Epithelial cell of prostate (primary cell): ENCODE measurements around the gene SLC10A4.

ENCODE experiments used
- DNase-seq: peaks from one replicate; pipeline ENCODE4 v3.0.0-alpha.2; 2011; ENCODE audit warnings: low read depth, low spot score
- H3K27ac ChIP-seq: fragments of 450-650 bp; 2 replicates; pipeline ENCODE4 v1.5.1; 2017; ENCODE audit warnings: mild to moderate bottlenecking

Gene SLC10A4

DNA sequence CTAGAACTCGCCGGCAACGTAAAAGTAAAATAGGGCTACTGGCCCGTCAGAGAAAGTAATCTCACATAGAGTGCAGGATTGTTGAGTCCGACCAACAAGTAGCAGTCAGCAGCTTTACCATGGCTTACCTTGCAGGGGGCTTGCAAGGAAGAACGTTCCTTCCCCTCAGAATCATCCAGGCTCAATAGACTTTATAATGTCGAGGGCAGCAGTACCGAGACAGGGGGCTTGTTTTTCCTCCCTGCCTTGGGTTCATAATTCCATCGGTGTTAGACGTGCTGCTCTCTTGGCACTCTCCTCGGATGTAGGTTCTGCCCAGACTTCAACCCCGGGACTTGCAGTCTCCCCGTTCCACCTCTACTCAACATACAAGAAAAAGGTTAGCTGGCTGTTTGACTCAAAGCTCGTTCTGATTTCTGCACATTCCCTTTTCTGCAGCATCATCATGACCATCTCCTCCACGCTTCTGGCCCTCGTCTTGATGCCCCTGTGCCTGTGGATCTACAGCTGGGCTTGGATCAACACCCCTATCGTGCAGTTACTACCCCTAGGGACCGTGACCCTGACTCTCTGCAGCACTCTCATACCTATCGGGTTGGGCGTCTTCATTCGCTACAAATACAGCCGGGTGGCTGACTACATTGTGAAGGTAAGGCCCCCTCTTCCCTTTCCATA is 1.5 kb downstream of the SLC10A4 start:
- DNase-seq: no peak

DNA sequence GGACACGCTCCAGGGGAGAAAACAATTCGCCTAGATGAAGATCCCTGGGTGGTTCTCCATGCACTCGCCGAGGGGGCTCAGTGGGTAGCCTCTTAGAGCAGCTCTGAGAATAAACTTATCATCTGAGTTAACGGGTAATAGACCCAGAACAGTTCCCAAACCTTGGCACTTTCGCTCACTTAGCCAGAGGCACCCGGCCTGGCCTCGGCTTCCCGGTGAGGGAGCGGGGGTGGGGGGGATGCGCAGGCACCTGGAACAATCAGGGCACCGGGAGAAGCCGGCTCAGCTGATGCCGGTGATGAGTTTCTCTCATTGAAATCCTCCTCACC is 6.5 kb downstream of the SLC10A4 start:
- DNase-seq: no peak
- H3K27ac ChIP-seq: no peak overlapping the region

More for the DNA sequence above, 1.5 kb downstream of the SLC10A4 start:
- H3K27ac ChIP-seq: no peak overlapping the region

DNA sequence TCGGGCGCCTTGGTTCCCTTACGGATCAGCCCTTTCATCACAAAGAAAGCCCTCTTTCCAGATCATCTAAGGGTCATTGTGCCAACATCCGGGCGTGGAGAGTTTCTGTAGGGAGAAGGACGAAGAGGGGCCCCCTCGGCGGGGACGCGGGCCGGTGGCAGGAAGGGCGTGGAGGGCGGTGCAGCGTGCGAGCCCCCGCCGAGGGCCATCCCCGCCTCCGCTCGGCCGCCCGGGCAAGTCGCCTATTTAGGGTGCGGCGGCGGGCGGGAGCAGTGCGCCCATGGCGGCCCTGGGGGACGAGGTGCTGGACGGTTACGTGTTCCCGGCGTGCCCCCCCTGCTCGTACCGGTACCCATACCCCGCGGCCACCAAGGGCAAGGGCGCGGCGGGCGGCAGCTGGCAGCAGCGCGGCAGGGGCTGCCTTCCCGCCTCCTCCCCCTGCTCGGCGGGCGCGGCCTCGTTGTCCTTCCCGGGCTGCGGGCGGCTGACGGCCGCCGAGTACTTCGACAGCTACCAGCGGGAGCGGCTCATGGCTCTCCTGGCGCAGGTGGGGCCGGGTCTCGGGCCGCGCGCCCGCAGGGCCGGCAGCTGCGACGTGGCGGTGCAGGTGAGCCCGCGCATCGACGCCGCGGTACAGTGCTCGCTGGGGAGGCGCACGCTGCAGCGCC is 7.0 kb downstream of the SLC10A4 start, which contains the start of gene ZAR1:
Gene ZAR1 (plus strand): TSS at position 241 of the 668 bp plus-strand sequence. CDS start 40 bp downstream, at position 281.
- DNase-seq: no peak
- H3K27ac ChIP-seq: no peak within 1 kb of the TSS

DNA sequence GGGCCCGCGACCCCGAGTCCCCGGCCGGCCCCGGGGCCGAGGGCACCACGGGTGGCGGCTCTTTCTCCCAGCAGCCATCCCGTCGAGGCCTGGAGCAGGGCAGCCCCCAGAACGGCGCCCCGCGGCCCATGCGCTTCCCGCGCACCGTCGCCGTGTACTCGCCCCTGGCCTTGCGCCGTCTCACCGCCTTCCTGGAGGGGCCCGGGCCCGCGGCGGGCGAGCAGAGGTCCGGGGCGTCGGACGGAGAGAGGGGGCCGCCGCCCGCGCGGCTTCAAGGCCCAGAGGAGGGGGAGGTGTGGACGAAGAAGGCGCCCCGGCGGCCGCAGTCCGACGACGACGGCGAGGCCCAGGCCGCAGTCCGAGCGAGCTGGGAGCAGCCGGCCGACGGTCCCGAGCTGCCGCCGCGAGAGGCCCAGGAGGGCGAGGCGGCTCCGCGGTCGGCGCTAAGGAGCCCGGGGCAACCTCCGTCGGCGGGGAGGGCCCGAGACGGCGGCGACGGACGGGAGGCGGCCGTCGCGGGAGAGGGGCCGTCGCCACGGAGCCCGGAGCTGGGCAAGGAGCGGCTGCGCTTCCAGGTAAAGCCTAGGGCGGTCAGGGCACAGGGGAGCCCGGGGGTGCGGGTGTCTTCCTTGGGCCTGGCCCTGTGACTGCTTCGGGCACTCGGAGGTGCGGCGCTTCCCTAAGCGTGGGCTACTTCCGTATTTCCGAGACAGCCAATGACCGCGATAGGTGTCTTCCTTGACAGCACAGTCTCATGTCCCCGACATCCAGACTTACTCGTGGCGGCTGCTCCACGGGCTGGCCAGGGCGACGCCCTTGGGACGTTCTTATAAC is 7.8 kb downstream of the SLC10A4 start:
- DNase-seq: no peak
- no peak overlapping the region for H3K27ac ChIP-seq

DNA sequence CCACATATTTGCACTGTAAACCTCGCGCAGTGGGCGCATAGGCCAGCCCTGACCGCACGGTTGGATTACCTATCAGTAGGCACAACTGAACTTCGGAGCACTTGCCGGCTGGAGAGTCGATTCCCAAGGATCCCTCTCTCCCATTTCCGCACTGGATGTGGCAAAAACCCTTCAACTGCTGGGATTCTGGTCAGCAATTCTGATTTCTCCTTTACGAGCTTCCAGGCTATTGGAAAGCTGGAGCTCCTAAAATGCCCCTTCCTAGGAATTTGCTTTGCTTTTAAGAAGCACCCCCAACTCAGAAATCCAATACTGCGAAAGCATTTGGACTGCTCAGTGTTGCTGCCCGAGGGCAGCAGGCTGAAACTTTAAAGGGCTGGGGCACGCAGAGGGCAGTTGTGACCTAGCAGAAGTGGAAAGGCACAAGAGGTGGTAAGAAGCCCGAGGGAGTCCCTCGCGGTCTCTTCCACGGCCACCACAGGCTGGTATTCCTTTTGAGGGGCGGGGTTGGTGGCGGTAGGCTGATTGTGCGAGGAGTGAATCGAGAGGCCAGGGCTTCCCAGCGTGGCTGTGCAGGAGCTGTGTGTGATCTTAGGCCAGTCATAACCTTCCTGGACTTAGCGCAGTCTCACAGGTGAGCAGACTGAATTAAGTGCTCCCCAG is 8.5 kb downstream of the SLC10A4 start:
- H3K27ac ChIP-seq: no peak overlapping the region
- no peak for DNase-seq

DNA sequence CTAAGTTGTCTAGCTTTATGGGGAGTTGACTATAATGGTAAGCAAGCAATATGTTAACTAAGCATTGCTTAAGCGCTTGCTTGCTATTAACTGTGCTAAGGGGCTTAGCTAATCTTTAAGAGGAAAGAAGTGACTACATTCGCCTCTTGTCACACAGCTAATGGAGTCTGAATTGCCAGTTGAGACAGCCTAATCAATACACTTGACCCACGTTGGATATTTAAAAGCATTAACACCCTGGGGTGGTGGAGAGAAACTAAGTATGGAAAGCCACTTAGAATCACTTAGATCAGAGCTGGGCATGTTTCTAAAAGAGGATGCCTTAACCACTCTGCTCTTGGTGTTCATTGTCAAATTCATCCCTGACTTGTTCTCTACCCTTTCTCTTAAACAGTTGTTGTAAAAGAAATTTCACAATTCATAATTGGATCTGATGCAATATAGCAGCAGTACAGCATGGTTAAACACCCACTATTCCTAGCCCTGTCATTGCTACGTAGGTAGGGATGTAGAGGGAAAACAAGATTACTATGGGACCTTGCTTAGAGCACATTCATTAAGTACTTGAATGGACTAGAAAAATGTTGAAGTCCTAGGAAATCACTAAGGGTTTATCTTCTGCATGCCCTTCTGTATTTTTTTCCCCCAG is 10.4 kb downstream of the SLC10A4 start:
- DNase-seq: no peak
- no peak overlapping the region for H3K27ac ChIP-seq

DNA sequence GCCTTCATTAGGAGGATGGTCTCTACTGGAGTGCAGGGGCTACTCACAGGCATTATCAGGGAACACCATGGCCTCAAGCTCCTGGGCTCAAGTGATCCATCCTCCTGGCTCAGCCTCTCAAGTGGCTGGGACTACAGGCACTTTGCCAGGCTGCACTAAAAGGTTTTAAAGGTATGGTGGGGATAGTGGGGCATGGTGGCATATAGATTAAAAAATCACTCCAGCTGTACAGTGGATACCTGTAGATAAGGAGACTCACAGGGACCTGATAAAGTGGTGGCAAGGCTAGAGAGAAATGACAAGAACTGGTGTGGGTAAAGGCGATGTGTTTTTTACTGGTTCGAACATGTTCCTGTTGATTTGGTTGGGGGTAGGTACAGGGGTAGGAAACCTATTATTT is 12.8 kb downstream of the SLC10A4 start:
- no peak for DNase-seq
- no peak overlapping the region for H3K27ac ChIP-seq

DNA sequence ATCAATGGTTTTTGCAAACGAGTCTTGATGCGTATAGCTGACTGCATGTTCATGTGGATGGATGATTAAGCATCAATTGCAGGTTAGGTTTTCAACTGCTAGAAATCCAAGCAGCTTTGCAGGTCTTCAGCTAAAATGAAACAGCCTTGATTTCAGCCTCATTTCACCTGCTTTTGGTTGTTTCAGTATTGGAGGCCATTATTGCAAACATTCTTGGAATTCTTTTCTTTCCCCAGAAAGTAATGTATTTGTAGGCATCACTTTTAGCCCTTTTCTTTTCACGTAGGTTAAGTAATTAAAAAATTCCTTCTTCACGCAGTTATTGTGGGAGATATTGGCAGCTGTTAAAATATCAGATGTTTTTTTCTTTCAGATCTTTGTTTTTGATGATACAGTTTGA is 15.8 kb downstream of the SLC10A4 start:
- no peak for DNase-seq
- no peak overlapping the region for H3K27ac ChIP-seq

DNA sequence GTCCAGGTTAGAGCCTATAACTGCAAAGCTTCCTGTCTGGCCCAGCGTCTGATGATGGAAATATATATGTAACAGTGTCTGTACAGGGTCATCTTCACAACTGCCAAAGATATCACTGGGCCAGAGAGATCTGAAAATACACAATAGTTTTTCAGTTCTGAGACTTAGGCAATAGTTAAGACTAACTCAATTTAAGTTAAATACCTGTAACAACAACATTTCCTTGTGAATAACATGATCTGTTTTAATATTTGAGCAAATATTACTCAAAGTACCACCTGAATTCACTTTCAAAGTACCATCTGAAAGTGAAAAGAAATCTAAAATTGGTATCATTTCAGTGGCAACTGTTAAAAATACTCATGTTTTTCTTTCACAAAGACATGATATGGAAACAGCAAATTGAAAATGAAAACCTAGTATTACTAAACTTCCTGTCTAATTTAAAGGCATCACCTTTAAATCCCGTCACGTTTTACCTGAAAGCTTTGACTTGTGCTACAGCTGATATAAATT is 16.5 kb downstream of the SLC10A4 start:
- no peak overlapping the region for H3K27ac ChIP-seq
- no peak for DNase-seq

DNA sequence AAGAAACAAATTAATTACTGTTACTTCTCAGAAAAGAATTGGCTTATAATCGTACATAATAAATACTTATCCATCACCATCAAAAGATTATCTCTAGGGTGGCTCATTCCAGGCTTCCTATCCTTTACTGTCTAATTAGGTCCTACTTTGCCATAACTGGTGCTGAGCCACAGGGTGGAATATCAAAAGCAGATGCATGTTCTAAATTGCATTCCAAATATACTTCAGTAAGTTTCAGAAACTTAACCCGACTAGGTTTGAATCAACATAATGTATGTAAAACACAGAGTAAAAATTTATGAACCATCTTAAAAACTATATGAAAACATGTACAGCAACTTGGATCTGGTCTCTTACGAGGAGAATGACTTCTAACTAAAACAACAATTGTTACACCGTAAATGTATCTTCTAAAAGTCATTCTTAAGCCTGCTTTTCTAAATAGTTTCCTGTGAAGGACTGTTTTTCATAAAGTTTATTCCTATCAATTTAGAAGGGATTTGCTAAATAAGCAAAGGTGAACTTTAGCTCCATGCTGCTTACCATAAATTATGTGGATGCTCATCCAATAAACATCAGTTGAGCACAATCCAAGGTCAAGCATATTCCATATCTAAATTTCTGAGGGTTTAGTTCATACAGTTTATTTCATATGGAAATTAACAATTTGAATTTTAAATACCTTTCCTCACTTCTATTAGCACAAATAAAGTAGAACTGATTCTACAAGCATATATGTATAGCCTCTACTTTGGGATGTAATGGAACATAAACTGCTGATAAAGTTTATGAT is 20.3 kb downstream of the SLC10A4 start:
- no peak overlapping the region for H3K27ac ChIP-seq
- DNase-seq: no peak

DNA sequence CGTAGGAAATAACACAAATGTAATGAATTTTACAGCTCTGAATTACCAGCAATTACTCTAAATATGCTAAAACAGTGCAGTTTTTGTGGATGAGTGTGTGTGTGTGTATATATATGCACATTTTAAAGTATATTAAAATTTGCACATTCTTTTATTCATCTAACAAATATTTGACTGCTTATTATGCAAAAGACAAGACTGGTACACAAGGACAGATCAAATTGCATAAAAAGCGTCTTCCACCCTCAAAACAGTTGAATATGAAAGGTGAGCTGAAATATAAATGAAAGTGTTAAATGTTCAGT is 20.8 kb downstream of the SLC10A4 start:
- no peak for DNase-seq
- no peak overlapping the region for H3K27ac ChIP-seq

DNA sequence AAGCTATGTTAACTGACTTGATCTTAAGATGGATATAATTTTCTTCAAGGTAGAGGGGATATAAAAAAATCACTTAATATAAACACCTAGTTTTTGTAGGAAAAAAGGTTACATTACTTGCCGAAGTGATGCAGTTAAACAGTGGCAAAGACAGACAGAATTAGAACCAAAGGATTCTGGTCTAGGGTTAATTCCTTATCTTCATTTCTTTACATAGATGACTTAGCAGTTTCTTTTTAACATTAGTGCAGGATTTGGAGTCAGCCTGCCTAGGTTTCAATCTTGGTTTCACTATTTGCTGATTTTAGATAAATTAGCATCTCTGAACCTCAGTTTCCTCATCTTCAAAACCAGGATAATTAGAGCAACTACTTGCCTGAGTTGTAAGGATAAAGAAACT is 21.2 kb downstream of the SLC10A4 start:
- no peak for DNase-seq
- H3K27ac ChIP-seq: no peak overlapping the region

DNA sequence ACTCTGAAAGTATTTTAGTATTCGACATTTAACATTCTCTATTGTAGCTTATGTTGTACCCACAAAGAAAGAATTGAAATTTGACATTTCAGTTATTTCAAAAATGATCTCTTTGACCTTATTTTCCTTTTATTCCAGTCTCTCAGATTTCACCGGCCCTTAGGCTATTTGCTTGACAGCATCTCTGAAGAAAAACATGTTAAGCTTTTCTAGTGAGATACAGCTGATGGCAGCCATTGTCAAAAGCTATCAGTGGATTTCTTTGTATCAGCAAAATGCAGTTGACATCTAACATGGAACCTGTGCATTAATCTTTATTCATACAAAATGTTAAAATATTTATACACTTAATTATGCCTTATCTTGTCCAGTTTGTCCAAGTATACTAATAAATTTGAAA is 23.6 kb downstream of the SLC10A4 start:
- H3K27ac ChIP-seq: no peak overlapping the region
- no peak for DNase-seq

DNA sequence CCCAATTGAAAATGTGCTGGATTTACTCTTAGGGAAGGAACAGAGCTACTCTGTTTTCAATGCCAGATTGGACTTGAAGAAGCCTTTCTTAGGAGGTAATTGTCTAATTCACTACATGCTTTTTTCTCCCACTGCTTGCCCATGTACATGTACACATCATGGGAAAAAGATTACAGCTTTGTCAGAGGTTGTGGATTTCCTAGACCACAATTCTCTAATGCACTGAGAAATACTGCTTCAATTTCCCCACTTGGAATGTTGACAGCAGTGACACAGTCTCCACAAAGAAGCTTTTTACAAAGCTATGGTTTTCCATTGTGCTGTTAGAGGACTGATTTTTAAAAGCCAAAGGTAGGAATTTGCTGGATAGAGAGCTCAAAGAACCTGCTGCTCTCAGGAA is 26.4 kb downstream of the SLC10A4 start:
- DNase-seq: no peak
- H3K27ac ChIP-seq: no peak overlapping the region

DNA sequence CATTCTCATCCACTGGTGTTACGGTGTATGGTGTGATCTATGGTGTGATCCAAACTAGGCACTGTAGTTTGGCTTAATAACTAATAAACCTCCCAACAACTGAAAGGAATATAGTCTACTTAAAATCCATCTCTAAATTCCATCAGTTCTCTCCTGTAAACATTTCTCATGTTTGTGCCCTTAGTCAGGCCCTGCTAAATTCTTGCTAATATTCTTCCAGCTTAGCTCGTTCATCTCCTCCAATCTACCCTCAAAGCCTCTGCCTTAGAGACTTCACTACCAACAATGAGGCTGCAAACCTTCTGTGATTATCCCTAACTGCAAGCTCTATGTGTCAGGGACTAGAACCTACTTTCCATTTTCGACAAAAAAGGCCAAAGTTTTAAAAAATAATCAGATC is 35.0 kb downstream of the SLC10A4 start:
- no peak for DNase-seq
- H3K27ac ChIP-seq: no peak overlapping the region

DNA sequence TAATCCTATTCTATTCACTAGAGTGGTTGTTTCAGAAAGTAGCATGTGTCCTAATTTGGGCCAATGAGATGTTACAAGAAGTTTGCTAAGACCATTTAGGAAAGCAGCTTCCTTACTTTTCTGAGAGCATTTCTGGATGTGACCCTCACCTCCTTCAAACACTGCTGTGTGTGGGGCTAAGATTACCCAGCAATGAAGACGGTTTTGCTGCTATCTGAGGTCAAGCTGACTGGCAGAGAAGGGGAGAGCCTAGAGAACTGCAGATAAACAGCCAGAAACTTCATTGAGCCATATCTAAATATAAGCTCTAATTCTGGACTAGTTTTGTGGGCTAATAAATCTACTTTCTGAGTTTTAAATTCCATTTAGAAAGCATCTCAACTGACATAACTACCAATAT is 43.3 kb downstream of the SLC10A4 start:
- H3K27ac ChIP-seq: no peak overlapping the region
- DNase-seq: no peak

DNA sequence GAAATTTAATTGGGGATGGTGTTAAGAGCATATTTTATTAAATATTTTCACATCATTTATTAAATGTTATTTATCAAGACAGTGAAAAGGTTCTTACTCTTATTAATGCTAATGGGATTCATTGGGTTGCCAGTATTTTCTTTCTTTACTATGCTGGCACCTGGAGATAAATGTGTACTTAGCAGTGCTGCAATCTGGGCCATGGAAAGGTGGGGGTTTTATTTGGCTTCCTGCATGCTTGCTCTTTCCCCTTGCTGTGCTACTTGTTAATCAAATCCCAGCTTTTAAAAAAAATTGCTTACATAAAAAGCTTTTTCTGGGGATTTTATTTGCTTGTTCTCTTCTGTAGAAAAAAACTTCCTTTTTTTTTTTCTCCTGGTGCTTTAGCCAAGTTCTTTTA is 55.2 kb downstream of the SLC10A4 start:
- no peak for DNase-seq
- H3K27ac ChIP-seq: no peak overlapping the region
